ENCODE measurements around the gene TPD52L1.

GRCh38 chr6:125195526-125195925 lies 42.0 kb downstream of the TPD52L1 start:
- no peak for TF ChIP-seq CTCF (conservative IDR thresholded peaks at IDR 0.05; ENCODE audit: low read depth, low read length)
- TF ChIP-seq POLR2A (IDR thresholded peaks at IDR 0.05; ENCODE audit: low read depth, low read length): no peak
- TF ChIP-seq RFX5 (IDR thresholded peaks at IDR 0.05; ENCODE audit: low read depth, low read length): no peak
- no peak for TF ChIP-seq MXI1 (IDR thresholded peaks at IDR 0.05; ENCODE audit: borderline replicate concordance, low read depth, low read length)
- TF ChIP-seq USF2 (IDR thresholded peaks at IDR 0.05; ENCODE audit: low read depth, low read length): no peak
- no peak for TF ChIP-seq NFE2L2 (IDR thresholded peaks at IDR 0.05; ENCODE audit: low read depth, low read length)
- TF ChIP-seq BHLHE40 (IDR thresholded peaks at IDR 0.05; ENCODE audit: low read depth, low read length): no peak
- TF ChIP-seq RAD21 (IDR thresholded peaks at IDR 0.05; ENCODE audit: low read length): no peak
- TF ChIP-seq CEBPB (IDR thresholded peaks at IDR 0.05; ENCODE audit: low read depth, low read length): no peak
- no peak for TF ChIP-seq SMC3 (IDR thresholded peaks at IDR 0.05; ENCODE audit: low read depth, low read length)
- no peak for TF ChIP-seq MAFK (IDR thresholded peaks at IDR 0.05; ENCODE audit: low read depth, low read length)
- TF ChIP-seq FOS (IDR thresholded peaks at IDR 0.05; ENCODE audit: low read depth, low read length): no peak
- no peak for TF ChIP-seq MAZ (IDR thresholded peaks at IDR 0.05; ENCODE audit: borderline replicate concordance, low read depth, low read length)

Data from IMR-90 (cell line).